Osteocyte (in vitro differentiated cells): ENCODE measurements around the gene ALDH3A1. TPM values are rescaled to one million over a fixed set of nuclear protein-coding genes. Genes with fewer than 3 reads are reported as not detected.

Source experiments
- DNase-seq: peaks from one replicate; pipeline ENCODE4 v3.0.0; 2021; ENCODE audit warnings: mixed read lengths; ENCODE audit not compliant: unreplicated experiment; ENCODE audit errors: extremely low spot score
- H3K27ac Mint-ChIP-seq: one replicate; pipeline ENCODE4 v1.8.0; 2021; ENCODE audit warnings: mild to moderate bottlenecking, mixed read lengths; ENCODE audit not compliant: unreplicated experiment
- H3K27me3 Mint-ChIP-seq: one replicate; pipeline ENCODE4 v1.8.0; 2021; ENCODE audit warnings: mixed read lengths; ENCODE audit not compliant: unreplicated experiment
- H3K36me3 Mint-ChIP-seq: one replicate; pipeline ENCODE4 v1.8.0; 2021; ENCODE audit warnings: mixed read lengths; ENCODE audit not compliant: unreplicated experiment
- H3K4me1 Mint-ChIP-seq: one replicate; pipeline ENCODE4 v1.8.0; 2021; ENCODE audit warnings: mixed read lengths; ENCODE audit not compliant: unreplicated experiment
- H3K4me3 Mint-ChIP-seq: one replicate; pipeline ENCODE4 v1.8.0; 2021; ENCODE audit warnings: mild to moderate bottlenecking, moderate library complexity, mixed read lengths; ENCODE audit not compliant: unreplicated experiment
- H3K9me3 Mint-ChIP-seq: one replicate; pipeline ENCODE4 v1.8.0; 2021; ENCODE audit warnings: mixed read lengths; ENCODE audit not compliant: unreplicated experiment
- CTCF ChIP-seq: fragments of 200-600 bp; sonication (generic); IDR thresholded peaks from 2 replicates; pipeline ENCODE4 v1.5.0; 2021; ENCODE audit warnings: antibody characterized with exemption, mild to moderate bottlenecking, moderate library complexity
- total RNA-seq: library from RNA; stranded (reverse); gene quantifications from 2 replicates; pipeline ENCODE4 v1.2.1, GENCODE V29; 2021

ALDH3A1 gene
- total RNA-seq, 1 donor from 2014 or later = 1.6 TPM

GRCh38 chr17:19739241-19740201, 8.6 kb downstream of the ALDH3A1 start:
- Mint-ChIP-seq H3K4me3 (no peak overlapping the region), H3K4me1 (peaks cover 6% of the 10 kb centered on the region), H3K27ac (no peak overlapping the region), H3K9me3 (no peaks in the 10 kb centered on the region), H3K27me3 (no peaks in the 10 kb centered on the region), H3K36me3 (no peaks in the 10 kb centered on the region)
- no peak for TF ChIP-seq CTCF
- DNase-seq = no peak

GRCh38 chr17:19738757-19739156, 9.3 kb downstream of the ALDH3A1 start:
- Mint-ChIP-seq H3K4me1 (peaks cover 4% of the 10 kb centered on the region), H3K27me3 (no peaks in the 10 kb centered on the region), H3K36me3 (no peaks in the 10 kb centered on the region), H3K9me3 (no peaks in the 10 kb centered on the region), H3K27ac (no peak overlapping the region), H3K4me3 (no peak overlapping the region)
- no peak for TF ChIP-seq CTCF
- no peak for DNase-seq

- Mint-ChIP-seq H3K4me1 (peaks cover 4% of the 10 kb centered on the region), H3K27me3 (no peaks in the 10 kb centered on the region), H3K27ac (no peak overlapping the region), H3K9me3 (no peaks in the 10 kb centered on the region), H3K4me3 (no peak overlapping the region), H3K36me3 (no peaks in the 10 kb centered on the region)
- DNase-seq = no peak
- no peak for TF ChIP-seq CTCF
Observed at GRCh38 chr17:19738073-19738449, 10.0 kb downstream of the ALDH3A1 start.

GRCh38 chr17:19737305-19738072, 10.6 kb downstream of the ALDH3A1 start:
- no peak for TF ChIP-seq CTCF
- no peak for DNase-seq
- no peaks in the 10 kb centered on the region for H3K9me3 Mint-ChIP-seq
- no peaks in the 10 kb centered on the region for H3K36me3 Mint-ChIP-seq
- H3K27ac Mint-ChIP-seq = no peak overlapping the region
- H3K27me3 Mint-ChIP-seq = peaks cover 2% of the 10 kb centered on the region
- H3K4me1 Mint-ChIP-seq = peaks cover 4% of the 10 kb centered on the region
- H3K4me3 Mint-ChIP-seq = no peak overlapping the region

GRCh38 chr17:19736071-19736470, 12.0 kb downstream of the ALDH3A1 start:
- H3K4me1 Mint-ChIP-seq = peaks cover 6% of the 10 kb centered on the region
- TF ChIP-seq CTCF = no peak
- no peak overlapping the region for H3K27ac Mint-ChIP-seq
- no peaks in the 10 kb centered on the region for H3K36me3 Mint-ChIP-seq
- DNase-seq = no peak
- H3K27me3 Mint-ChIP-seq = peaks cover 2% of the 10 kb centered on the region
- no peaks in the 10 kb centered on the region for H3K9me3 Mint-ChIP-seq
- no peak overlapping the region for H3K4me3 Mint-ChIP-seq
